ENCODE measurements around the gene MMADHC.

GRCh38 chr2:149630445-149630844 lies 42.9 kb upstream of the MMADHC start:
- TF ChIP-seq, protein P1, sequence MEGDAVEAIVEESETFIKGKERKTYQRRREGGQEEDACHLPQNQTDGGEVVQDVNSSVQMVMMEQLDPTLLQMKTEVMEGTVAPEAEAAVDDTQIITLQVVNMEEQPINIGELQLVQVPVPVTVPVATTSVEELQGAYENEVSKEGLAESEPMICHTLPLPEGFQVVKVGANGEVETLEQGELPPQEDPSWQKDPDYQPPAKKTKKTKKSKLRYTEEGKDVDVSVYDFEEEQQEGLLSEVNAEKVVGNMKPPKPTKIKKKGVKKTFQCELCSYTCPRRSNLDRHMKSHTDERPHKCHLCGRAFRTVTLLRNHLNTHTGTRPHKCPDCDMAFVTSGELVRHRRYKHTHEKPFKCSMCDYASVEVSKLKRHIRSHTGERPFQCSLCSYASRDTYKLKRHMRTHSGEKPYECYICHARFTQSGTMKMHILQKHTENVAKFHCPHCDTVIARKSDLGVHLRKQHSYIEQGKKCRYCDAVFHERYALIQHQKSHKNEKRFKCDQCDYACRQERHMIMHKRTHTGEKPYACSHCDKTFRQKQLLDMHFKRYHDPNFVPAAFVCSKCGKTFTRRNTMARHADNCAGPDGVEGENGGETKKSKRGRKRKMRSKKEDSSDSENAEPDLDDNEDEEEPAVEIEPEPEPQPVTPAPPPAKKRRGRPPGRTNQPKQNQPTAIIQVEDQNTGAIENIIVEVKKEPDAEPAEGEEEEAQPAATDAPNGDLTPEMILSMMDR (IDR thresholded peaks at IDR 0.05) = no peak
- no peak for TF ChIP-seq POLR2A (IDR thresholded peaks at IDR 0.05)

Measured in thyroid gland (tissue), 4 donors.